Ovary (tissue), 9 donors: ENCODE results near the gene ZNF527. TPM values are rescaled to one million over a fixed set of nuclear protein-coding genes. Genes with fewer than 3 reads are reported as not detected.

Experiments
- DNase-seq, 5 donors: peaks; one replicate each; pipeline ENCODE4 v3.0.0-alpha.2; 2019 to 2020
- H3K27ac ChIP-seq, 2 donors: fragments of 200-600 bp; one replicate each; pipeline versions ENCODE4 v1.5.1 to v1.8.0; 2019 to 2022
- H3K27me3 ChIP-seq: fragments of 200-600 bp; one replicate; pipeline ENCODE4 v1.8.0; 2022
- H3K36me3 ChIP-seq: fragments of 200-600 bp; sonication (generic); one replicate; pipeline ENCODE4 v1.5.1; 2019
- H3K4me1 ChIP-seq: one replicate; pipeline ENCODE4 v1.8.1; 2013; ENCODE audit warnings: mild to moderate bottlenecking, moderate library complexity; ENCODE audit not compliant: insufficient read depth
- H3K4me3 ChIP-seq: fragments of 200-600 bp; sonication (generic); one replicate; pipeline ENCODE4 v1.5.1; 2017
- H3K9me3 ChIP-seq, 2 donors: fragments of 200-600 bp in 1 of 2; sonication (generic) in 1 of 2; one replicate each; pipeline versions ENCODE4 v1.5.1 to v1.8.1; 2013 to 2019; ENCODE audit warnings: mild to moderate bottlenecking in 1 of 2, moderate library complexity in 1 of 2
- CTCF ChIP-seq, 3 donors: fragments of 450-650 bp in 2 of 3; fragments of 200-600 bp in 1 of 3; IDR thresholded peaks; one replicate each; pipeline versions ENCODE4 v1.5.1 to v1.8.0; 2016 to 2022; ENCODE audit warnings: antibody characterized with exemption in 3 of 3, mild to moderate bottlenecking in 1 of 3
- EP300 ChIP-seq: sonication (generic); formaldehyde crosslinking; IDR thresholded peaks from one replicate; pipeline ENCODE4 v1.6.1; 2017; ENCODE audit warnings: antibody characterized with exemption
- POLR2A ChIP-seq: fragments of 450-650 bp; IDR thresholded peaks from one replicate; pipeline ENCODE4 v1.6.1; 2017; ENCODE audit warnings: antibody characterized with exemption, mild to moderate bottlenecking, moderate library complexity
- WGBS, 3 donors: extraction: QIAGEN DNeasy Blood & Tissue Kit in 1 of 3; methylation state at CpG; one replicate each; pipeline versions ENCODE4 v1.1.5 to v1.1.7; 2013 to 2017; 5-methylcytosine and 5-hydroxymethylcytosine counted together
- intact Hi-C, 4 donors: fragments of 100-400 bp; cut with DNase I; formaldehyde crosslinking; loops; one replicate each; pipeline versions ENCODE4 v1.11.0 to v1.15.1; 2022 to 2023
- polyA plus RNA-seq, 2 donors: library from polyadenylated mRNA; stranded (reverse); fragments of 200-250 nt in 1 of 2; fragments of 350-450 nt in 1 of 2; fragmentation: Illumina TruSeq in 1 of 2; extraction: RNeasy Lipid Tissue Mini Kit (QIAGEN cat#74804) in 1 of 2; gene quantifications; one replicate each; pipeline ENCODE4 v1.2.3, GENCODE V29; 2013 to 2014
- total RNA-seq, 7 donors: library from RNA; depleted of rRNA in 2 of 7; stranded (reverse); fragments of >200 nt in 2 of 7; fragmentation: NEBNext Ultra II Directional in 3 of 7; extraction: Animal tissue kit (Norgen Biotek cat#: 25700) in 3 of 7; gene quantifications; one replicate each; pipeline versions ENCODE4 v1.1.0 to v1.2.4, GENCODE V29; 2016 to 2023
- donor health status: DM: no; HTN: no; CAD: no; lungs with moderate emphysema.
- donor health status: DM: no; HTN: no; CAD: no.
- donor health status: Bipolar disorder and iron deficiency.
- donor health status: DM: yes; HTN: yes; CAD: no.
- donor health status: DM: no; HTN: no; CAD: no.
- donor health status: DM: yes; HTN: yes; CAD: no.

Gene ZNF527
- total and polyA plus RNA-seq, 9 donors: 4.8 to 11.5 (median 7.0) TPM

GRCh38 chr19:37412700-37413099, 41.8 kb downstream of the ZNF527 start:
- no peak for DNase-seq
- 97 to 100% (median 99%) methylated on average over 2 of the region's 2 CpGs for WGBS, 3 donors
- intact Hi-C loops: no loop called here
- no peak for TF ChIP-seq CTCF (IDR thresholded peaks at IDR 0.05)
- no peak for TF ChIP-seq POLR2A
- TF ChIP-seq EP300: no peak
- Histone ChIP-seq H3K4me1 (no peaks in the 10 kb centered on the region), H3K36me3 (peaks cover 3% of the 10 kb centered on the region), H3K9me3 (peaks cover 10 to 42% of the 10 kb centered on the region in 2 donors), H3K27me3 (no peaks in the 10 kb centered on the region), H3K27ac (no peak overlapping the region), H3K4me3 (no peak overlapping the region)

- intact Hi-C loops: no loop called here
- TF ChIP-seq EP300: no peak
- TF ChIP-seq POLR2A: no peak
- no peak for TF ChIP-seq CTCF (IDR thresholded peaks at IDR 0.05)
- no peak overlapping the region for H3K4me3 ChIP-seq
- peaks cover 3% of the 10 kb centered on the region for H3K36me3 ChIP-seq
- H3K9me3 ChIP-seq: peaks cover 13 to 41% of the 10 kb centered on the region in 2 donors
- WGBS, 3 donors: 94 to 98% (median 97%) methylated on average over 1 of the region's 1 CpG
- DNase-seq: no peak
- H3K27ac ChIP-seq: no peak overlapping the region
- H3K4me1 ChIP-seq: no peaks in the 10 kb centered on the region
- no peaks in the 10 kb centered on the region for H3K27me3 ChIP-seq
These were observed 42.6 kb downstream of the ZNF527 start for GRCh38 chr19:37413313-37414084.

Other genes starting within 250 kb of the ZNF527 start
- 10 to 100 TPM in 5 of 7 donors, 1 to 10 TPM in 2; 8.3 to 17.2 (median 12.8) TPM for gene ZNF585A, start 198.4 kb upstream of the ZNF527 start, total RNA-seq
- gene ZNF585A, start 198.4 kb upstream of the ZNF527 start, polyA plus RNA-seq: 10 to 100 TPM; 10.9 to 12.6 TPM
- 10 to 100 TPM in 6 of 7 donors, 1 to 10 TPM in 1; 8.1 to 28.8 (median 19.8) TPM for gene ZNF585B, start 160.6 kb upstream of the ZNF527 start, total RNA-seq
- gene ZNF585B, start 160.6 kb upstream of the ZNF527 start, polyA plus RNA-seq: 10 to 100 TPM in 1 of 2 donors, 1 to 10 TPM in 1; 9.9 to 10.1 TPM
- gene ZNF383, start 152.9 kb upstream of the ZNF527 start, total RNA-seq: 10 to 100 TPM in 5 of 7 donors, 1 to 10 TPM in 2; 7.2 to 18.2 (median 12.7) TPM
- 10 to 100 TPM in 1 of 2 donors, 1 to 10 TPM in 1; 7.1 to 11.4 TPM for gene ZNF383, start 152.9 kb upstream of the ZNF527 start, polyA plus RNA-seq
- gene ZNF569, start 96.3 kb downstream of the ZNF527 start, total RNA-seq: 10 to 100 TPM in 1 of 7 donors, 1 to 10 TPM in 6; 7.1 to 11.0 (median 9.0) TPM
- gene ZNF569, start 96.3 kb downstream of the ZNF527 start, polyA plus RNA-seq: 1 to 10 TPM; 3.9 to 5.7 TPM
- gene ZNF570, start 98.3 kb downstream of the ZNF527 start, total RNA-seq: 1 to 10 TPM; 4.5 to 9.0 (median 7.7) TPM
- 1 to 10 TPM; 4.2 to 5.0 TPM for gene ZNF570, start 98.3 kb downstream of the ZNF527 start, polyA plus RNA-seq
- 10 to 100 TPM in 4 of 7 donors, 1 to 10 TPM in 3; 7.9 to 18.2 (median 11.6) TPM for gene ZNF793, start 135.8 kb downstream of the ZNF527 start, total RNA-seq
- 1 to 10 TPM; 5.0 to 9.0 TPM for gene ZNF793, start 135.8 kb downstream of the ZNF527 start, polyA plus RNA-seq
- 10 to 100 TPM in 3 of 7 donors, 1 to 10 TPM in 4; 5.8 to 16.8 (median 9.4) TPM for gene ZNF571, start 223.7 kb downstream of the ZNF527 start, total RNA-seq
- gene ZNF571, start 223.7 kb downstream of the ZNF527 start, polyA plus RNA-seq: 1 to 10 TPM; 4.5 to 6.8 TPM
- 10 to 100 TPM in 2 of 7 donors, 1 to 10 TPM in 5; 1.6 to 17.1 (median 8.8) TPM for gene ZNF540, start 223.8 kb downstream of the ZNF527 start, total RNA-seq
- gene ZNF540, start 223.8 kb downstream of the ZNF527 start, polyA plus RNA-seq: 1 to 10 TPM; 5.8 to 8.4 TPM